Measurements from ENCODE around the gene ABHD12. TPM values are rescaled to one million over a fixed set of nuclear protein-coding genes. Genes with fewer than 3 reads are reported as not detected.
A peak's percentile ranks its signal among the peaks of the same experiment; 100 is the strongest.

Gene ABHD12
- total RNA-seq, 2 experiments from 2014 or later, result 28.7 to 31.1 TPM

GRCh38 chr20:25325073-25325472 lies 65.6 kb downstream of the ABHD12 start:
- Mint-ChIP-seq H3K36me3 (ENCODE audit: low read depth) (peaks cover 14% of the 10 kb centered on the region), H3K4me1 (ENCODE audit: low read depth) (peaks cover 29% of the 10 kb centered on the region), H3K27me3 (ENCODE audit: low read depth) (no peaks in the 10 kb centered on the region), H3K4me3 (no peak overlapping the region), H3K27ac (no peak overlapping the region), H3K9me3 (ENCODE audit: insufficient read depth) (no peaks in the 10 kb centered on the region)
- ATAC-seq (no peak), DNase-seq (no peak)
- ChIA-PET POLR2A (no interaction called here), CTCF (no interaction called here)

DNA sequence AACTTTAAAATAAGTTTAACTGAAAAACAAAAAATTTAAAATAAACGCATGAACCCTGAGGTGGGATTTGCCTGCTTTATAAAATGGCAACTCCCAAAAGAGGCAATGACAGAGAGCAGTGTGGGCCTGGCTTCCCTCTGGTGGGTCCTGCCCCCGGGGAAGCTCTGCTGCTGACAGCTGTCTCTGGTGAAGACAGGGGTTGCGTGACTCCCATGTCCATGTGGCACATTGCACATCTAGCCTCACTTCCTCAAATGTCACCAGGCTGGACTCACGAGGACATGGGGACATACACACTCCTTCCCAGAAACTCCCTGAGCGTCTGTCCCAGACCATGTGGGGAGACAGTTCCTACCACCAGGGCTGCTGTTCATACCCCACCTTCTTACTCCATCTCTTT lies 66.2 kb downstream of the ABHD12 start:
- H3K27ac Mint-ChIP-seq, result peak overlapping the region; percentile 14
- POLR2A ChIA-PET, result no interaction called here
- H3K36me3 Mint-ChIP-seq (ENCODE audit: low read depth), result peaks cover 10% of the 10 kb centered on the region
- no peaks in the 10 kb centered on the region for H3K9me3 Mint-ChIP-seq (ENCODE audit: insufficient read depth)
- no peak for ATAC-seq
- no peaks in the 10 kb centered on the region for H3K27me3 Mint-ChIP-seq (ENCODE audit: low read depth)
- H3K4me3 Mint-ChIP-seq, result no peak overlapping the region
- DNase-seq, result no peak
- CTCF ChIA-PET, result no interaction called here
- H3K4me1 Mint-ChIP-seq (ENCODE audit: low read depth), result peaks cover 22% of the 10 kb centered on the region

DNA sequence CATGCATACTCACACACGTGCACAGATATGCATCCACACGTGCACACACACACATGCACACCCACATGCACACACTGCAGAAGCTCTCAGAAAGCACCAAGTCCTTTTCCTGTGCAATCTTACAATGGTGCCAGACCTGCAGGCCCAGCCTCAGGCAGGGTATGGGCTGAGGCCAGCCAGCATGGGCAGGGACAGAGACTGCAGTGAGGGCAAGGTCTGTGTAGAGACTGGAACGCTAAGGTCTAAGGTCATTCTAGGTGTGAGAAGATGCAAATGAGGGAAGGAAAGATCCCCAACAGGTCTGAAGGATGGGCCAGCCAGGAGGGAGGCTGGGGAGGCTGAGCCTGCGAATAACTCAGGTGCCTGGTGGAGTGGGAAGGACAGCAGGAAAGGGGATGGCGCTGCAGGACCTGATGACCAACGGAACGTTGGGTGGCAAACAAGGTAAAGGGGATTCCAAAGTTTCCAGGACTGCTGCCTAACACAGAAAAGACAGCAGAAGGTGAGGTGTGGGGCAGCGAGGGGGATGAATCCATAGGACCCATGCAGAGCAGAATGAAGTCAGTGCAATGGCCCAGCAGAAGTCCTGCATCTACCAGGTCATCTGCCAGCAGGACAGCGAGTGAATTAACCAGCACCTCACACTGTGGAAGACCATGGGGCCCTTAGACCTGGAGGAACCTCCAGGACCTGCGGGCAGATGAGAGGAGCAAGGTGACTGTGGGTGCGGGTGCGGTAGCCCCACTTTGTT lies 67.0 kb downstream of the ABHD12 start:
- ATAC-seq (no peak), DNase-seq (peak; percentile 15)
- H3K4me3 Mint-ChIP-seq, result no peak overlapping the region
- H3K27me3 Mint-ChIP-seq (ENCODE audit: low read depth), result no peaks in the 10 kb centered on the region
- peaks cover 21% of the 10 kb centered on the region for H3K4me1 Mint-ChIP-seq (ENCODE audit: low read depth)
- no peak overlapping the region for H3K27ac Mint-ChIP-seq
- POLR2A ChIA-PET, result no interaction called here
- H3K36me3 Mint-ChIP-seq (ENCODE audit: low read depth), result peaks cover 9% of the 10 kb centered on the region
- CTCF ChIA-PET, result no interaction called here
- no peaks in the 10 kb centered on the region for H3K9me3 Mint-ChIP-seq (ENCODE audit: insufficient read depth)

DNA sequence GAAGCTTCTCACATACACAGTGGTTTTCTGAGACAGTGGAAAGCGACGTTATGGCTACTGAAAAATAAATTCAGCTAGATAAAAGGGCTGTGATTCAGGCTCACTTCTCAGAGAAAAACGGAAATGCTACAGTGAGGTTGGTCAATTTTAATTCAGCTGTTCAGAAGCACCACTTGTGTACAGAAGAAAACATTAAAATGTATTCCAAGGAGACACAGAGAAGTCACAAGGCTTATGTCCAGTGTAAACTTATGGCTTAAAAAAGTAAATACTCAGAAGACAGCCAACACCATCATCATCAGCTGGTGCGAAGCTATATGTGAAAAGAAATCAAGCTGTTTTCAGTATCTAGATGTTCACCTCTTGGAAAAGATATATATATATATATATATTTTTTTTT lies 68.6 kb downstream of the ABHD12 start:
- Mint-ChIP-seq H3K36me3 (ENCODE audit: low read depth) (peaks cover 8% of the 10 kb centered on the region), H3K4me3 (no peak overlapping the region), H3K27me3 (ENCODE audit: low read depth) (no peaks in the 10 kb centered on the region), H3K4me1 (ENCODE audit: low read depth) (peaks cover 23% of the 10 kb centered on the region), H3K9me3 (ENCODE audit: insufficient read depth) (no peaks in the 10 kb centered on the region), H3K27ac (peak overlapping the region; percentile 74)
- DNase-seq (peak; percentile 12), ATAC-seq (no peak)
- CTCF ChIA-PET, result interaction anchor here (1.3 to 1.9 kb wide), 4 partner anchors 23 to 77 kb away, joined by 4 to 9 read pairs (median 5); no protein-coding TSS in a partner anchor
- POLR2A ChIA-PET, result interaction anchor here (0.5 kb wide), 1 partner anchor 16 kb away, joined by 3 read pairs; no protein-coding TSS in a partner anchor

DNA sequence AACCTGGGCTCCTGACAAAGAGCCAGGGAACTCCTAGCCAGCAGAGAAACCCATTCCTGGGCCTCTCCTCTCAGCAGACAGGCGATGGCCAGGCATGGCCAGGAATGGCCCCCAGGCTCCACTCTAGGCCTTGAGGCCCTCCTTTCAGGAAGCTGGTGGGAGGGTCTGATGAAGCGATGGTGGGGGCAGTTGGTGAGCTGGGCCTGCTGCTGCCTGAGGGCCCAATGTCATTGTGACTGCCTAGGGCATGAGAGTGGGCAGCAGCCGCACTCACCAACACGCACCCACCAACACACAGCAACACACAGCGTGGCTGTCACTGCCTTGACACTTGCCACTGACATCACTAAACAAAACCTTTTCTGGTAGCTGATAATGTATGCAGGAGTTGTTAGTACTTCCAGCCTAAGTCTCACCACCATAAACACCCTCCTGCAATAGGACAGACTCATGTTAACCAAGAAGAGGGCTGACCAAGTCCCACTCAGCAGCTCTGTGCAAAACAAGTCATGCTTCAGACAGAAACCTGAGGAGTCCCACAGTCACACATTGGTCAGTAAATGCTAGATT lies 69.3 kb downstream of the ABHD12 start:
- peaks cover 23% of the 10 kb centered on the region for H3K4me1 Mint-ChIP-seq (ENCODE audit: low read depth)
- ChIA-PET CTCF (interaction anchor here (1.3 to 1.9 kb wide), 4 partner anchors 22 to 78 kb away, joined by 4 to 9 read pairs (median 5); no protein-coding TSS in a partner anchor), POLR2A (interaction anchor here (0.5 kb wide), 1 partner anchor 17 kb away, joined by 3 read pairs; no protein-coding TSS in a partner anchor)
- DNase-seq (peak; percentile 20), ATAC-seq (peak; percentile 40)
- H3K4me3 Mint-ChIP-seq, result no peak overlapping the region
- H3K9me3 Mint-ChIP-seq (ENCODE audit: insufficient read depth), result no peaks in the 10 kb centered on the region
- no peaks in the 10 kb centered on the region for H3K27me3 Mint-ChIP-seq (ENCODE audit: low read depth)
- H3K36me3 Mint-ChIP-seq (ENCODE audit: low read depth), result peaks cover 8% of the 10 kb centered on the region
- H3K27ac Mint-ChIP-seq, result peak overlapping the region; percentile 74

DNA sequence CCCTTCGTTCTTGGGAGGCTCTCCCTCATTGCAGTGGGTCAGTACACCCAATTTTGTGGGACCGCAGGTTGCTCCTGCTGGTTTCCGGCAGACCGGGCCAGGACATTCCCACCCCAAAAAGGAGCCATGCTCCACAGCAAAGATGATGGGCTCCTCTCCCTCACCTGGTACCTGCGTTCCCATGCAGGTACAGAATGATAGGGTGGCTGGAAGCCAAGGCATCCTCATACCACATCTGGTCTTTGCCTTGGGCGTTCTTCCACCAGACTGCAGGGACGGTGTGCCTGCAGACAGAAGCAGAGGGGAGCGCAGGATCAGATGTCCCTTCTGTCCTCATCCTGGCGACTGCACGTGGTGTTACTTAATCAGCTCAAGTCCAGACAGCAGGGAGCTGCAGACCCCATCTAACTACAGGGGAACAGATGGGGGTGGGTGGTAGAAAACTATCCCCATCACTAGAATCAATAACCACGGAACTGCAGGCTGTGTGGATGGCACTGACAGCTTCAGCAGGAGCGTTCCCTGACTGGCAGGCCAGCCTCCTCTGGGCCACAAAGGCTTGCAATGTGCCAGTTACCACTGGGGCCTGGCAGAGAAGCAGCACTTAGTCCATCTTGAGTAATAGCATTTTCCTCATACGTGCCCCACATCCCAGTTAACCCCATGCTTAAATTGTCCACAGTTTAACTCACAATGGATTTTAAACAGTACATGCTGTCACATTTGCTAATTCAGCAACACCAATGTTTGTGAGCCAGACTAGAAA lies 70.4 kb downstream of the ABHD12 start:
- DNase-seq (no peak), ATAC-seq (no peak)
- ChIA-PET POLR2A (no interaction called here), CTCF (interaction anchor here (1.2 to 1.8 kb wide), 2 partner anchors 79 kb away, joined by 3 to 9 read pairs; no protein-coding TSS in a partner anchor)
- Mint-ChIP-seq H3K9me3 (ENCODE audit: insufficient read depth) (no peaks in the 10 kb centered on the region), H3K4me3 (no peak overlapping the region), H3K4me1 (ENCODE audit: low read depth) (peaks cover 30% of the 10 kb centered on the region), H3K36me3 (ENCODE audit: low read depth) (peaks cover 8% of the 10 kb centered on the region), H3K27ac (no peak overlapping the region), H3K27me3 (ENCODE audit: low read depth) (no peaks in the 10 kb centered on the region)

GRCh38 chr20:25319241-25320034 lies 71.2 kb downstream of the ABHD12 start:
- no peak for ATAC-seq
- ChIA-PET POLR2A (no interaction called here), CTCF (interaction anchor here (1.2 kb wide), 1 partner anchor 80 kb away, joined by 3 read pairs; no protein-coding TSS in a partner anchor)
- no peaks in the 10 kb centered on the region for H3K27me3 Mint-ChIP-seq (ENCODE audit: low read depth)
- no peak for DNase-seq
- no peak overlapping the region for H3K27ac Mint-ChIP-seq
- peaks cover 30% of the 10 kb centered on the region for H3K4me1 Mint-ChIP-seq (ENCODE audit: low read depth)
- H3K4me3 Mint-ChIP-seq, result no peak overlapping the region
- H3K36me3 Mint-ChIP-seq (ENCODE audit: low read depth), result peaks cover 8% of the 10 kb centered on the region
- H3K9me3 Mint-ChIP-seq (ENCODE audit: insufficient read depth), result no peaks in the 10 kb centered on the region

DNA sequence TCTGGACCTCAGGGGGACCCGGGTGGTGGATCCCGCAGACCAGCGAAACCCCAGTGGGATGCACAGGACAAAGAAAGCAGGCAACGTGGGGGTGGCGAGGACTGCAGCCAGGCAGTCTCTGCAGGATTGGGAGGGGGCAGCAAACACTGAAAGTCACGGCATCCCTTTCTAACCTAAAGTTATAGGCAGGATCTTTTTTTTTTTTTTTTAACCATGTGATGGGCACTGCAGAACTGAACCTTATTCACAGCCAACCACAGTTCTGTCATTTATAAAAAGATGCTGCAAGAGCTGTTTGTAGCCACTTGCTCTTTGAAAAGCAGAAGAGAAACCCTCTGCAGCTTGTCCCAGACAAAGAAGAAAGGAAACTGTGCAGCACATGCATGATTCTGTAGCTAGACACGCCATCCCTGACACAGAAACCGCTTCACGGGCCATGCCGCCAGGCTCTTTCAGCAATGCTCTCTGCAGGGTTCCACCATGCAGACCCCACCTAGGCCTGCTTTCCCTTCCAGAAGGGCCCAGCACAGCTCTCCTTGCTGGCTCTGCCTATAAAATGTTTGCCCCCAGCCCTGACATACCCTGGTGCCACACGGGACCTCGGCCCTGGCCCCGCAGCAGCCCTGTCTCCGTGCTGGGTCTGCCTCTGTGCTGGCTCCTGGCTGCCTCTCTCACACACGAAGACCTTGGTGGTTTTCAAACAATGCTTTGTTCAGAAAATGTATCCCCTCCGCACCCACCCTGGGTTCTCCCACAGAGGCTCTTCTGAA lies 72.0 kb downstream of the ABHD12 start:
- Mint-ChIP-seq H3K27ac (no peak overlapping the region), H3K4me1 (ENCODE audit: low read depth) (peaks cover 27% of the 10 kb centered on the region), H3K9me3 (ENCODE audit: insufficient read depth) (no peaks in the 10 kb centered on the region), H3K27me3 (ENCODE audit: low read depth) (no peaks in the 10 kb centered on the region), H3K36me3 (ENCODE audit: low read depth) (peaks cover 8% of the 10 kb centered on the region), H3K4me3 (no peak overlapping the region)
- ChIA-PET CTCF (interaction anchor here (1.2 kb wide), 1 partner anchor 80 kb away, joined by 3 read pairs; no protein-coding TSS in a partner anchor), POLR2A (no interaction called here)
- DNase-seq (no peak), ATAC-seq (no peak)

- peaks cover 26% of the 10 kb centered on the region for H3K4me1 Mint-ChIP-seq (ENCODE audit: low read depth)
- no peak for DNase-seq
- POLR2A ChIA-PET, result no interaction called here
- CTCF ChIA-PET, result no interaction called here
- peak overlapping the region; percentile 60 for H3K27ac Mint-ChIP-seq
- no peak overlapping the region for H3K4me3 Mint-ChIP-seq
- no peaks in the 10 kb centered on the region for H3K9me3 Mint-ChIP-seq (ENCODE audit: insufficient read depth)
- ATAC-seq, result no peak
- no peaks in the 10 kb centered on the region for H3K27me3 Mint-ChIP-seq (ENCODE audit: low read depth)
- H3K36me3 Mint-ChIP-seq (ENCODE audit: low read depth), result peaks cover 5% of the 10 kb centered on the region
Observed at GRCh38 chr20:25317351-25318075, 73.1 kb downstream of the ABHD12 start.

DNA sequence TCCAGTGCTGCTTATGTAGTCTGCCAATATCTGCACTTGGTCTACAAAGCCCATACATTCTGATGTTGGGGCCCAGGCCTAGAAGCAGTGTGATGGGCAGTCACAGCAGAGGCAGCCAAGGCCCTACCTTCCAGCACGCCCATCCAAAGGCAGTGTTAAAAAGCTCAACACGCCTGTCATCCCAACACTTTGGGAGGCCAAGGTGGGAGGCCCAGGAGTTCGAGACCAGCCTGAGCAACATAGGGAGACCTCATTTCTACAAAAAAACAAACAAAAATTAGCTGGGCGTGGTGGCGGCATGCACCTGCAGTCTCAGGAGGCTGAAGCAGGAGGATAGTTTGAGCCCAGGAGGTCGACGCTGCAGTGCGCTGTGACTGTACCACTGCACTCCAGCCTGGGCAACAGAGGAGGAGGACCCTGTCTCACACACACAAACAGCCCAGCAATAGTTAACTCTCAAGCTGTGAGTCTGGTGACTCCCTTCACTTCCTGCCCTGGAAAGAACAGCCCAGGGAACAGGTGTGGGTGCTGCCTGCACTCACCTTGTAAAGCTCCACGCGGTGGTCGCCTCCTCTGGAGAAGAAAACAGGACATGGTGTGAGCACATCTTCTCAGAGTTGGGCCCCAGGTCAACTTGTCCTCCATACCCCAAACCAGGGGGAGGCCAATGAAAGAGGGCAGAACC lies 74.0 kb downstream of the ABHD12 start:
- peaks cover 25% of the 10 kb centered on the region for H3K4me1 Mint-ChIP-seq (ENCODE audit: low read depth)

More for the DNA sequence above, 74.0 kb downstream of the ABHD12 start:
- Mint-ChIP-seq H3K27ac (no peak overlapping the region), H3K36me3 (ENCODE audit: low read depth) (peaks cover 8% of the 10 kb centered on the region), H3K27me3 (ENCODE audit: low read depth) (no peaks in the 10 kb centered on the region), H3K4me3 (no peak overlapping the region), H3K9me3 (ENCODE audit: insufficient read depth) (no peaks in the 10 kb centered on the region)
- ChIA-PET POLR2A (no interaction called here), CTCF (no interaction called here)
- ATAC-seq (no peak), DNase-seq (no peak)
